HG03439 (cell line): ENCODE data around the gene GMCL2.

ENCODE experiments used
- ATAC-seq: cut with Tn5 transposase; IDR thresholded peaks from one replicate; pipeline ENCODE4 v1.9.1; 2021; ENCODE audit warnings: mild to moderate bottlenecking, moderate library complexity; ENCODE audit not compliant: unreplicated experiment

Gene GMCL2

GRCh38 chr5:178191661-178192060 lies 4.5 kb upstream of the GMCL2 start:
- ATAC-seq, result no peak

DNA sequence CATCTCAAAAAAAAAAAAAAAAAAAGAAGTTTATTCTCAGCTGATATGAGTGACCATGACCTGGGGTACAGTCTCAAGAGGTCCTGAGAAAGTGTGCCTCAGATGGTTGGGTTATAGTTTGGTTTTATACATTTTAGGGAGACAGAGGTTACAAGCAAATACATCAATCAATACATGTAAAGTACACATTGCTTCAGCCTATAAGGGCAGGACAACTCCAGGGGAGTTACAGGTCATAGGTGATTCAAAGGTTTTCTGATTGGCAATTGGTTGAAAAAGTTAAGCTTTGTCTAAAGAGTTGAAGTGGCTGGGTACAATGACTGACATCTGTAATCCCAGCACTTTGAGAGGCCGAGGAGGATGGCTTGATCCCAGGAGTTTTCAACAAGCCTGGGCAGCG lies 2.3 kb upstream of the GMCL2 start:
- ATAC-seq, result no peak

DNA sequence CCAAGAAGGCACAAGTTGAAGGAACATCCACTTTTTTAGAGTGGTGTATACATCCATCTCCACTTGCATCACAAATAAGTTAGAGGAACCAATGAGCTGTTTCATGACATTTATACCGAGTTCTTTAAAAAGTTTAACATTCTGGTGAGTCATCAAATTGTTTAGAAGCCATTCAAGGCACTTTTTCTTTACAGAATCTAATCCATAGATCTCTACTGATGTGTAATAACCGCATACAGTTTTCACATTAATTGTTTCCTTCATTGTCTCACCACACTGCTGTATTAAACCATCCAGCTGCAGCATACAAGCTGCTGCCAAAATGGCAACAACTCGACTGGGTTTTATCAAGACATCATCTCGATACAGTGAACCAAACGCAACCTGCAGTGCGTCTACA lies 744 bp downstream of the GMCL2 start:
- no peak for ATAC-seq

- ATAC-seq, result no peak
Measured at GRCh38 chr5:178182158-178182876, 4.9 kb downstream of the GMCL2 start.

DNA sequence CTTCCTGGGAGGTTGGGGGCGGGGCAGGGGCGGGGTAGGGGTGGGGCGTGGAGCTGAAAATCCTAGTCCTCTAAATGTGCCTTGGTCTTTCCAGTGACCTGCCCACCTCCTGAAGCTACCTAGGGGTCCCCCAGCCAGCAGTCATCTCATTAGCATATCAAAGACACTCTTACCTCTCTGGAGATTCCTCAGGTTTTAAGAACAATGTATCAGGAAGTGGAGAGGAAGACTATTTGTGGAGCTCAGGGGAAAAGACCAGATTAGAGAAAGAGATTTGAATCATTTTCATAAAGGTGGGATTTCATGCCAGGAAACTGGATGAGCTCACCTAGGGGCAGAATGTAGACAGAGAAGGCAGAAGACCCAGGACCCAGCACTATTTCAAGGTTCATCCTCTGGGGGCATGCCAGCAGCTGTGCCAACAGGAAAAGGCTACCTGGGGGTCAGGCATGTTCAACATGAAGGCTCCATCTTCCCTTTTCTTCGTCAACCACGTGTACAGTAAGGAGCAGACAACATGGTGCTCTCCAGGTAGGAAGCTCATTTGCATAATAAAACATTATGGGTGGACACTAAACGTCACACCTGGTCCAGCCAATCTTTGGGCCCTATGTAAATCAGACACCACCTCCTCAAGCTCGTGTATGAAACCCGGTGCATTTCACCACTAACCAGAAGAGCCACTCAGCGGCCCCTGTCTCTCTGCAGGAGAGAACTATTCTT lies 6.9 kb downstream of the GMCL2 start:
- ATAC-seq, result no peak

GRCh38 chr5:178177569-178177968 lies 9.6 kb downstream of the GMCL2 start:
- ATAC-seq, result no peak

DNA sequence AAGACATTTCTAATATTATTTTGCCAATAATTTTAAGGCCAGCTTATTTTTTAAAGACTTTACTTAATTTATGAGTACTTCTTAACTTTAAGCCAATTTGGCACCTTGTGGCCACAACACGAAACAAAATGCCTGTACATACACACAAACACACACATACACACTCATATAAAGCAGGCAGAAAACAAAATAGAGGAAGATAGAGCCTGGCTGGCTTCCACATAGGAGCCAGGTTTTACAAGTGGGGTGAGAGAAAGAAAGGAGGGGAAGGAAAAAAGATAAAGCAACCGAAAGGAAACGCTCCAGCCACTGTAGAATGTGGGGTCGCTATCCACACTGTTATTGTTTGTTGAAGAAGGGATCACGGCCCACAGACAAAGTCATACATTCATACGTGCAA lies 10.4 kb downstream of the GMCL2 start:
- ATAC-seq, result no peak

DNA sequence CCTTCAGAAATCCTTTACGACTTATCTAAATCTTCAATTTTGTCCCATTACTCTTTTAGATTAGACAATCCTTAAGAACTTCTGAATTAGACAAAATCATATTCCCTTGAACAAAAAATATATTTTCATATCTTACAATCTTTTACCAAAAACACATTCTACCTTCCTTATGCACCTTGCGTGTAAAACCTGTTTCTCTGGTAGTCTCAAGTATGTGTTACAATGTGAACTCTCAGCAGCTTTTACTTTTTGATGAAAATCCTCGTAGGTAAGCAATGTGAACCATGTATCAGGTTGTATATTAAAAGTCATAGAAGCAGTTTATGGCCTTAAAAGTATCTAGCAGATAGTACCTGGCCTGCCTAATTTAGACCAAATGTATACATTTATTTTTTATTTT lies 12.7 kb downstream of the GMCL2 start:
- ATAC-seq, result no peak

- ATAC-seq, result no peak
Measured at GRCh38 chr5:178170455-178170854, 16.7 kb downstream of the GMCL2 start.

- no peak for ATAC-seq
Measured at GRCh38 chr5:178165581-178165980, 21.6 kb downstream of the GMCL2 start.

DNA sequence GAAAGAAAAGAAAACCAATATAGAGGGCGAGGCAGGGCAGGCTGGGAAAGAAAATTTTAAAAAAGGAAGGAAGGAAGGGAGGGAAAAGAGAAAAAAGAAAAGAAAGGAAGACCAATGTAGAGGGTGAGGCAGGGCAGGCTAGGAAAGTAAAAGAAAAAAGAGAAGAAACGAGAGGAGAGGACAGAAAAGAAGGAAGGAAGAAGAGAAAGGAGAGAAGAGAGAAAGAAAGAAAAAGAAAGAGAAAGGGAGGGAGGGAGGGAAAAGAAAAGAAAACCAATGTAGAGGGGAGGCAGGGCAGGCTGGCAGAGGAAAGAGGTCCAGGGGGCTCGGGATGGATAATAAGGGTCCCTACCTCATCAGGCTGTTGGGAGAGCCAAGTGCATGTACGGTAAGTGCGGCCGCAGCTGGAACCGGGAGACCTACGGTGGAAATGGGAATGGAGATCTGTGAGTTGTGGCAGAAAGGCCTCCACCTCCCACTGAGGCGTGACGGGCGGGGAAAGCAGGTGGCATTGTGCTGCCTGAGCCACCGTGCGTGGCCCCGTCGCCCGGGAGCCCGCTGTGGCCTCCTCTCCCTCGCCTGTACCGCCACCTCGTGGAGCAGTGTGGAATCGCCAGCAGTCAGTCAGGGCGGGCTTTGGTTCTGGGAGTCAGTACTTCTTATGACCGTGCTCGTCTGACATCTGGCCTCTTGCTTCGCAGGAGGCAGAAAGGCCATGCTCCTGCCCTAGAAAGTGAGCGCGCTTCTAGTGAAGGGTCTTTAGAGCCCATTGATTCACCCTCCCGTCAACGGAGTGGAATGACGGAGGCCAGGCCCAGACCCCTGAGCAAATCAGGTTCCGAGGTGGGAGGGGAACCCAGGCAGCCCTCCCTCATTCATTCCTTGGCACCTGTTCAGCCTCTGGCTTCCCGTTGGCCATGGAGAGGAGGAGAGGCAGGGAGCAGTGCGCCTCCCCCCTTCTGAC lies 23.1 kb downstream of the GMCL2 start:
- ATAC-seq, result peak; percentile 92

DNA sequence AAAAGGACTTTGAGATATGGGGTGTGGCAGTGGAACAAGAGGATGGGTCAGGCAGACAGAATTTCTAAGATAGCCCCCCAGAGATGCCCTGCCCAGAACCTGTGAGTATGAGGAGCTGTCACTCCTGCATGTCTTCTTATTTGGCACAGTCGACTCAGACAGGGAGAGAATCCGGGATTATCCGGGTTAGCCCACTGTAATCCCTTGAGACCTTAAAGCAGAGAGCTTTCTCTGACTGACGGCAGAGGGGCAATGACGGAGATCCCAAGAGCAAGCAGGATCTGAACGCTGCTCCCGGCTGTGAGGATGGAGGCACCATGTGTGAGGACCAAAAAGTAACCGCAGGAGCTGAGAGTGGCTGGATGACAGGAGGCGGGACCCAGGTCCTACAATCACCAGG lies 24.7 kb downstream of the GMCL2 start:
- ATAC-seq, result no peak

DNA sequence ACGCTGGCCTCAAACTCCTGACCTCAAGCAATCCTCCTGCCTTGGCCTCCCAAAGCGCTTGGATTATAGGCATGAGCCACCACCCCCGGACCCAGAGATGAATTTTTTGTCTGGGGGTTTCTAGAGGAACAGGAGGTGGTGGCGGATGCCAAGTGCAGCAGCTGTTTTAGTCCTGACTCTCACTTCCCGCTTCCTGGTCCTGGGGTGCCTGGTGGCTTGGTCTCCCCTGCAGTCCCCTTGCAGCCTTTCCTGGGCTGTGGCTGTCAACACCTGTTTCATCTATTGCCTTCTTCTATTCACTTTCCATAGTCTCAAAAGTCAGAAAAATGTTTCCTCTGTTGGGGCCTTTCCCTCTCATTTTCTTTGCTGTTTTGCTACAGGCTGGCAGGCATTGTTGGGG lies 27.0 kb downstream of the GMCL2 start:
- no peak for ATAC-seq

- no peak for ATAC-seq
Measured at GRCh38 chr5:178155065-178155464, 32.1 kb downstream of the GMCL2 start.

DNA sequence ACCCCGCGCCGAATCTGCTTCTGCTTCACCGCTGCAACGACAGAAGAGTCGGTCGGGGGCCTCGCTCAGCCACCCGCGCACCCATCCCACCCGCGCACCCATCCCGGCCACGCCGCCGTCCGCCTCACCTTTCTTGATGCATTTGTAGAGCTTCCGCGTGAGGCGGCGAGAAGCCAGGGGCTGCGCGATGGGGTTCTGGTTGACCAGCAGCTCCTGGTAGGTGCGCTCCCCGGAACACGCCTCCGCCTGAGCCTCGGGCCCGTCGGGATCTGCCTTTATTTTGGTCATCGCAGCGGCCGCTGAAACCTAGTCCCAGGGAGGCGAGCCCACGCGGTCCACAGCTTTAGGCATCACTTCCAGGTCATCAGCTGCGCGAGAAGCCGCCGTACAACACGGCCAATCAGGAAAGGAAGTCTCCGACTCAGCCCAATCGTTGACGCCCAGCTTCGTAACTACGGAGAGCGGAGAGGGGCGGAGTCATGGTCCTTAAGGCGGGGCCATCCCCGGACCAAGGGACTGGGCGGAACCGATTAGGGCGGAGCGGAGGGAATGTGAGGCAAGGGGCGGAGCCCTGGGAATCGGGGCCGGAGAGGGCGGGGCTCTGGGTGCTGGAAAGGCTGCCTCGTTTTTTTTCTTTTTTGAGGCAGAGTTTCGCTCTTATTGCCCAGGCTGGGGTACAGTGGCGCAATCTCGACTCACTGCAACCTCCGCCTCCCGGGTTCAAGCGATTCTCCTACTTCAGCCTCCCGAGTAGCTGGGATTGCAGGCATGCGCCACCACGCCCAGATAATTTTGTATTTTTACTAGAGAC lies 33.4 kb downstream of the GMCL2 start, which contains the start of gene NHP2:
Gene NHP2 (minus strand): TSS at position 356 of the 811 bp plus-strand sequence. CDS start 68 bp downstream, at position 288.
- ATAC-seq, result peak; percentile 99

- ATAC-seq, result no peak
Measured at GRCh38 chr5:178152491-178153444, 34.4 kb downstream of the GMCL2 start.

DNA sequence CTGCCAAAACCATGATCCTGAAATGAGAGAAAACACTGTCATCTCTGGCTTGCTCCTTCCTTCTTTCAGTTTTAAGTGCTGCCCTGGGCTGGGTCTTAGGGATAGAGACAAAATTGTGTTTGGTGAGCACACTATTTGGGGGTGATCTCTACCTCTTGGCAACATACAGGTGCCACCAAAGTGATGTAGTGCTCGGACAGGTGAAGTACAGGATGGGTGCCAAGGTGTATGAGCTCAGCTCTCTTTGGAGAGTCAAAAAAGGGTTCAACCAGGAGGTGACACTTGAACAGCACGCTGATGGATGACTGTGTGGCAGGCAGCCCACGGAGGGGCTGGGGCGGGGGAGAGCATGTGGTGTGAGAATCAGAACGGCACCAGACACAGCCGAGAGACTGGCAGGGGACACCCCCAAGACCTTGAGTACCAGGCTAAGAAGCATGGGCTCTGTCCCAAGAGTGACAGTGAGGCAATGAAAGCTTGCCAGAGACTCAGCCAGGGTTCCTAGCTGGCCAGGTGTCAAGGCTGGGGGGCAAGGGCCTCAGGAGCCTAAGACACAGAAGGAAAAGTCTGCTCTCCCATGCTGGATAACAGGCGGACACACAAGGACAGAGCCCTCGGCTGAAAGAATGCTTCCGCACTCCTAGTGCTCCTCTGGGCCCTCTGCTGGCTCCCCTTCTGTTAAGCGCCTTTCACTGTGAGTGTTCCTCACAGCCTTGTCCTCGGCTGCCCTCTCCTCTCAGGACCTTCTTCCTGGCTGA lies 36.0 kb downstream of the GMCL2 start:
- ATAC-seq, result no peak

DNA sequence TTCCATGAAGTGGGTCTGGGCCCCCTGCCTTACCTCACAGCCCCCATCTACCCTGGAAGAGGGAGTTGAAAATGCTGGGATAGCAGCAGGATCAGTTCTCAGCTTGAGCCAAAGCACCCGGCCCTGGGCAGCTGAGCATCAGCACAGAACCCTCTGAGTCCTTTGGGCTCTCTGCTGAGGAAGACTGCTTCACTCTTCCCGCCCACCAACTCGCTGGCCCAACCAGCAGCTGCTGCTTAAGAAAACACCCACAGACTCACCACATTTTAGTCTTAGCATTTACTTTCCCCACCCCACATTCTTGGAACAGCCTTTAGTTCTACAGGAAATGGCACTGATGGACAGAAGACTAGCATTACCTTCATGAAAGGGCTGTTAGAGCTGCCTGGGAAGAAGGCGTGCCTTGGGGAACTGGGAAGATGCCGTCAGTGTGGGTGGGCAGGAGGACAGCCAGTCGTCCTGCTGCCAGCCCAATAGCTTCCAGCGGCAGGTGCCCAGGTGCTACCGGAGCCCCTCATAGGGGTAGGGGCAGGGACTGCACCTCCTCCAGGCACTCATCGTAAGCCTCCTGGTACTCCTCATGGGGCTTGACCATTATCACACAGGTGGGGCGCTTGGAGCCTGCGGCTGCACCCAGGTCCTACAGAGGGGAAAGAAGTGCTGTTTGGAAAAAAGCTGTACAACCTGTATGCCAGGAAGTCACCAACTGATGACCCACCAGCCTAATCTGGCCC lies 37.8 kb downstream of the GMCL2 start:
- no peak for ATAC-seq
